ENCODE data around the gene TIMP2. TPM values are rescaled to one million over a fixed set of nuclear protein-coding genes. Genes with fewer than 3 reads are reported as not detected.

The TIMP2 gene
- total and polyA plus RNA-seq, 2 of the 4 experiments (the other 2 are of a cell fraction), result 43.9 to 416 TPM

DNA sequence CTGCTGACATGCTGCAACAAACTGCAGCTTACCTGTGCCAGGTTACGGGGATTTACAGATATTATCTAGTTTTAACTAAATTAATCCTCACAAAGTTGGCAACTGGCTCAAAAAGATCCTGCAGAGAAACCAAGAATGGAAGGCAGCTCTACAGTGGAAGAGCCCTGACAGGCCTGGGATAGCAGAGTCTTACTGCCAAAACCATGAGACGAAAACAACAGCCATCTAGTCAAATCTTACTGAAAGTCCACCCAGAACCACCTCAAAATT is 92.7 kb downstream of the TIMP2 start:
- no peak overlapping the region for H3K4ac ChIP-seq (ENCODE audit: low read depth, low read length)
- no peak overlapping the region for H3K23ac ChIP-seq (ENCODE audit: low read depth, low read length)
- no peak overlapping the region for H3K4me3 ChIP-seq (ENCODE audit: insufficient read depth, low read depth, low read length)
- DNase-seq (no peak), ATAC-seq (ENCODE audit: low read depth) (no peak)
- peaks cover 41% of the 10 kb centered on the region for H4K20me1 ChIP-seq (ENCODE audit: insufficient read depth, low read length)
- no peak overlapping the region for H2BK120ac ChIP-seq (ENCODE audit: low read depth, low read length)
- peaks cover 65% of the 10 kb centered on the region for H3K36me3 ChIP-seq (ENCODE audit: control insufficient read depth, insufficient read depth, low read length)
- H3K27me3 ChIP-seq (ENCODE audit: control insufficient read depth, insufficient read depth, low read length), result no peaks in the 10 kb centered on the region
- no peaks in the 10 kb centered on the region for H3K9me3 ChIP-seq (ENCODE audit: control insufficient read depth, insufficient read depth, low read length)
- H3K9ac ChIP-seq (ENCODE audit: low read depth, low read length), result no peak overlapping the region
- H4K8ac ChIP-seq (ENCODE audit: low read depth in 2 of 2, low read length in 2 of 2), result no peak overlapping the region
- H3K79me1 ChIP-seq (ENCODE audit: low read depth in 1 of 2, low read length in 2 of 2), result peaks cover 37 to 69% of the 10 kb centered on the region in 2 experiments
- H3K27ac ChIP-seq (ENCODE audit: insufficient read depth, low read length), result no peak overlapping the region
- no peak overlapping the region for H3K14ac ChIP-seq (replicated peaks; ENCODE audit: low read depth, low read length)
- no TSS peak for BruUV-seq (replicated peaks)
- intact Hi-C loops (cut with micrococcal nuclease), result no loop called here
- no CpG with 5 or more reads among the region's 2 CpGs for WGBS, 2 experiments (ENCODE audit: extremely low coverage in 2 of 2, insufficient read length in 1 of 2)
- H3K4me1 ChIP-seq (ENCODE audit: control insufficient read depth, insufficient read depth, low read length), result no peaks in the 10 kb centered on the region
- dilution Hi-C loops (cut with HindIII; ENCODE audit: low sequenced_read_pairs, unreplicated experiment), result no loop called here
- H2AFZ ChIP-seq (replicated peaks; ENCODE audit: low read length, poor library complexity), result no peak overlapping the region
- peaks cover 6% of the 10 kb centered on the region for H3K9me1 ChIP-seq (ENCODE audit: insufficient read depth, low read length)
- no peak overlapping the region for H4K91ac ChIP-seq (ENCODE audit: insufficient read depth, low read depth, low read length)
- H3K18ac ChIP-seq (ENCODE audit: low read depth, low read length), result no peak overlapping the region
- in situ Hi-C loops (cut with MboI; ENCODE audit: low sequenced_read_pairs), result no loop called here
- no peak overlapping the region for H2AK5ac ChIP-seq (ENCODE audit: low read depth, low read length)
- H2BK5ac ChIP-seq (ENCODE audit: low read depth, low read length, poor library complexity, severe bottlenecking), result no peak overlapping the region
- H3K4me2 ChIP-seq (ENCODE audit: low read depth, low read length), result no peak overlapping the region
- TF ChIP-seq POLR2A (IDR thresholded peaks at IDR 0.05; ENCODE audit: low read depth, low read length), result no peak
- TF ChIP-seq NFE2L2 (IDR thresholded peaks at IDR 0.05; ENCODE audit: low read depth, low read length), result no peak
- no peak for TF ChIP-seq CHD1 (IDR thresholded peaks at IDR 0.05; ENCODE audit: low read depth, low read length)
- TF ChIP-seq MAFK (IDR thresholded peaks at IDR 0.05; ENCODE audit: low read depth, low read length), result no peak
- no peak for TF ChIP-seq RCOR1 (IDR thresholded peaks at IDR 0.05; ENCODE audit: insufficient replicate concordance, low read length)
- H4K5ac ChIP-seq (ENCODE audit: low read depth, low read length), result no peak overlapping the region
- no peak overlapping the region for H2AK9ac ChIP-seq (replicated peaks; ENCODE audit: low read depth, low read length, poor library complexity)
- H3K56ac ChIP-seq (ENCODE audit: extremely low read depth, insufficient read depth, low read length), result no peak overlapping the region
- CTCF ChIA-PET, result no interaction called here
- POLR2A ChIA-PET (ENCODE audit: unreplicated experiment), result no interaction called here
- no peak overlapping the region for H2BK20ac ChIP-seq (ENCODE audit: low read depth, low read length)
- no peak overlapping the region for H2BK15ac ChIP-seq (ENCODE audit: low read depth, low read length)
